Peyer's patch (tissue), 4 donors: ENCODE data around the gene TBC1D25. TPM values are rescaled to one million over a fixed set of nuclear protein-coding genes. Genes with fewer than 3 reads are reported as not detected.

Experiments
- DNase-seq, 3 donors: peaks; one replicate each; pipeline ENCODE4 v3.0.0-alpha.2; 2017 to 2019
- H3K27ac ChIP-seq, 4 donors: fragments of 200-600 bp; sonication (generic); one replicate each; pipeline ENCODE4 v1.5.1; 2016 to 2019
- H3K27me3 ChIP-seq, 2 donors: fragments of 200-600 bp; sonication (generic); one replicate each; pipeline ENCODE4 v1.5.1; 2019
- H3K36me3 ChIP-seq, 3 donors: fragments of 200-600 bp; sonication (generic); one replicate each; pipeline ENCODE4 v1.5.1; 2016 to 2019
- H3K4me1 ChIP-seq, 4 donors: fragments of 200-600 bp; sonication (generic); one replicate each; pipeline ENCODE4 v1.5.1; 2016 to 2019
- H3K4me3 ChIP-seq, 4 donors: fragments of 200-600 bp; sonication (generic); 1 replicate in 3 of 4; 2 replicates in 1 of 4; pipeline ENCODE4 v1.5.1; 2016 to 2019; ENCODE audit warnings: mild to moderate bottlenecking in 1 of 4
- H3K9me3 ChIP-seq, 4 donors: fragments of 200-600 bp; sonication (generic); one replicate each; pipeline ENCODE4 v1.5.1; 2016 to 2019; ENCODE audit warnings: mild to moderate bottlenecking in 1 of 4
- POLR2A ChIP-seq, 2 donors: fragments of 450-650 bp; IDR thresholded peaks; one replicate each; pipeline ENCODE4 v1.5.1; 2017; ENCODE audit warnings: antibody characterized with exemption in 2 of 2, mild to moderate bottlenecking in 2 of 2, moderate library complexity in 2 of 2
- total RNA-seq, 4 donors: library from RNA; depleted of rRNA; stranded (reverse); fragments of >200 nt; gene quantifications; one replicate each; pipeline ENCODE4 v1.1.0, GENCODE V29; 2016
- TF ChIP-seq, protein P1 (sequence below), 6 experiments: fragments of 450-650 bp in 4 of 6; fragments of 200-600 bp in 2 of 6; sonication (generic) in 1 of 6; IDR thresholded peaks; one replicate each; pipeline ENCODE4 v1.5.1; 2017 to 2019; ENCODE audit warnings: antibody characterized with exemption in 6 of 6, mild to moderate bottlenecking in 3 of 6, moderate library complexity in 1 of 6

TBC1D25 gene
- total RNA-seq, 4 donors from 2014 or later, result 9.3 to 14.9 (median 11.3) TPM

DNA sequence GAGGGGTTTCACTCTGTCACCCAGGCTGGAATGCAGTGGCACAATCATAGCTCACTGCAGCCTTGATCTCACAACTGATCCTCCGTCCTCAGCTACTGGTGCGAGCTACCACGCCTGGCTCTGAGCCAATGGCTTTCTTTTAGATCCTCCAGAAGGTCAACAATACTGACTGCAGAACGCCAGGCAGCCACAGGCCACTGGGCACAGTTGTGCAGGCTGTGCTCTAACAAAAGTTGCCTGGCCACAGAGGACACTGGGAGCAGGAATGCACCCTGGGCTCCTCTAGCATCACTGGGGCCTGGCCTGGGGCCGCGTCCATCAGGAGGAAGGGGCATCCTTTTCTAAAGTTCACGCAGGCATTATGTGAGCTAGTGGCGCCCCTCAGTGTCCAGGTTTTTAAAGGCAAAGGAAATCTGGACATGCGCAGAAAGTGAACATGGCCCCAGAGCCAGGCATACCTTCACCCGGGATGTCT lies 45.6 kb upstream of the TBC1D25 start:
- Histone ChIP-seq H3K27ac (no peak overlapping the region), H3K27me3 (no peaks in the 10 kb centered on the region), H3K4me3 (no peak overlapping the region), H3K4me1 (no peaks in the 10 kb centered on the region), H3K9me3 (no peaks in the 10 kb centered on the region), H3K36me3 (no peaks in the 10 kb centered on the region)
- DNase-seq, result no peak
- TF ChIP-seq POLR2A (IDR thresholded peaks at IDR 0.05), result no peak
- TF ChIP-seq, protein P1, sequence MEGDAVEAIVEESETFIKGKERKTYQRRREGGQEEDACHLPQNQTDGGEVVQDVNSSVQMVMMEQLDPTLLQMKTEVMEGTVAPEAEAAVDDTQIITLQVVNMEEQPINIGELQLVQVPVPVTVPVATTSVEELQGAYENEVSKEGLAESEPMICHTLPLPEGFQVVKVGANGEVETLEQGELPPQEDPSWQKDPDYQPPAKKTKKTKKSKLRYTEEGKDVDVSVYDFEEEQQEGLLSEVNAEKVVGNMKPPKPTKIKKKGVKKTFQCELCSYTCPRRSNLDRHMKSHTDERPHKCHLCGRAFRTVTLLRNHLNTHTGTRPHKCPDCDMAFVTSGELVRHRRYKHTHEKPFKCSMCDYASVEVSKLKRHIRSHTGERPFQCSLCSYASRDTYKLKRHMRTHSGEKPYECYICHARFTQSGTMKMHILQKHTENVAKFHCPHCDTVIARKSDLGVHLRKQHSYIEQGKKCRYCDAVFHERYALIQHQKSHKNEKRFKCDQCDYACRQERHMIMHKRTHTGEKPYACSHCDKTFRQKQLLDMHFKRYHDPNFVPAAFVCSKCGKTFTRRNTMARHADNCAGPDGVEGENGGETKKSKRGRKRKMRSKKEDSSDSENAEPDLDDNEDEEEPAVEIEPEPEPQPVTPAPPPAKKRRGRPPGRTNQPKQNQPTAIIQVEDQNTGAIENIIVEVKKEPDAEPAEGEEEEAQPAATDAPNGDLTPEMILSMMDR (IDR thresholded peaks at IDR 0.05), result peak in 3 of 6 experiments; percentile 6 to 20 (median 16)

DNA sequence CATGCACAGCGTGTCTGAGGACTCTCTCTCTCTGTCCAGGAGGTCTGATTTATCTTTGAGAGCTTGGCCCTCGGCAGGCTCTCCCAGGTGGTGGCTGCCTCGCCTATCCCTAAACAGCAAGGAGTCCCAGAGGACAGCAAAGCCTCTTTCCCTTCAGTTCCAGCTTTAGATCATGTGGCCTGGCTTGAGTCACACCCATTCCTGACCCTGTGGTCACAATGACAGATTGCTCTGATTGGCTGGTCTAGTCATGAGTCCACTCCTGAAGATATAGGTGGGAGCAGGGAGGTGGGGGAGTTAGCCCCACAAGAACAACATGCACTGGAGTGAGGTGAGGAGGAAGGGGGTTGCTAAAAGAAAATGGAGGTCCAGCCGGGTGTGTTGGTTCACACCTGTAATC lies 42.9 kb upstream of the TBC1D25 start:
- no peaks in the 10 kb centered on the region for H3K9me3 ChIP-seq
- no peak overlapping the region for H3K27ac ChIP-seq
- H3K4me1 ChIP-seq, result no peaks in the 10 kb centered on the region
- TF ChIP-seq POLR2A (IDR thresholded peaks at IDR 0.05), result no peak
- TF ChIP-seq, protein P1 (IDR thresholded peaks at IDR 0.05), result no peak
- H3K36me3 ChIP-seq, result no peaks in the 10 kb centered on the region
- H3K4me3 ChIP-seq, result no peak overlapping the region
- no peak for DNase-seq
- H3K27me3 ChIP-seq, result no peaks in the 10 kb centered on the region

DNA sequence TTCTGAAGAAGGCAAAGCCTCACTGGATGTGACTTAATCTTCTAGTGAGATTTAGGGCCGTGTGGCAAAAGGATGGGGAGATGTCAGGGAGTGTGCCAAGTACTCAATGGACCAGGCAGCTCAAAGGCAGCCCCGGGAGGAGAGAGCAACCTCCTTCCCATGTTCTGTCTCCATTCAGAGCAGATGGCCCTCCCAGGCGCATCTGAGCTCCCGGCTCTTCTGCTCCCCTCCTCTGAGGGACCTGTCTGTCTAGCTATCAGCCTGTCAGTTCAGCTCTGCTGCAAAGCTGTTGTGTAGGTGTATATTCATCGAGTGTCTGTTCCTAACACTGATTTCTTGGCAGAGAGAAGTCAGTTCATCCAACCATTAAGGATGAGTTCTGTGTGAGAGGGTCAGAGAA lies 41.6 kb upstream of the TBC1D25 start:
- no peak overlapping the region for H3K27ac ChIP-seq
- no peaks in the 10 kb centered on the region for H3K36me3 ChIP-seq
- H3K4me1 ChIP-seq, result no peaks in the 10 kb centered on the region
- no peaks in the 10 kb centered on the region for H3K27me3 ChIP-seq
- no peak overlapping the region for H3K4me3 ChIP-seq
- no peak for DNase-seq
- TF ChIP-seq, protein P1 (IDR thresholded peaks at IDR 0.05), result no peak
- no peak for TF ChIP-seq POLR2A (IDR thresholded peaks at IDR 0.05)
- H3K9me3 ChIP-seq, result no peaks in the 10 kb centered on the region

DNA sequence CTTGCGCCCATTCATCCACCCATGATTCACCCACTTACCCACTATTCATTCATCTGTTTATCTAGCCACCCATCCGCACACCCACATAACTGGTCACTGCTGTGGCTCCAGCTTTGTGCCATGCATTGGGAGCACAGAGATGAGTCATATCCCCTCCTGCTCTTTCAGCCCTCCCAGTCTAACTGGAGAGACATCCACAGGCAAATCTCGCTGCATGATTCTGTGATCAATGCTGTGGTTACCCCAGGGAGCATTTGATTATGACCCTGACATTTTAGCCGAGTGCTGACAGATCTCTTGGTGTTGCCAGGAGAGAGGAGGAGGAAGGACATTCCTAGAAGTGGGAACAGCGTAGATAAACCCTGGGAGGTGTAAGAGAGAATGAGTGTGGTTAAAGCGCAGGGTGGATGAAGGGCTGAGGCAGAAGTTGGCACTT lies 41.1 kb upstream of the TBC1D25 start:
- no peak for TF ChIP-seq POLR2A (IDR thresholded peaks at IDR 0.05)
- TF ChIP-seq, protein P1 (IDR thresholded peaks at IDR 0.05), result no peak
- Histone ChIP-seq H3K4me3 (no peak overlapping the region), H3K27me3 (no peaks in the 10 kb centered on the region), H3K36me3 (no peaks in the 10 kb centered on the region), H3K27ac (no peak overlapping the region), H3K4me1 (no peaks in the 10 kb centered on the region), H3K9me3 (no peaks in the 10 kb centered on the region)
- no peak for DNase-seq

DNA sequence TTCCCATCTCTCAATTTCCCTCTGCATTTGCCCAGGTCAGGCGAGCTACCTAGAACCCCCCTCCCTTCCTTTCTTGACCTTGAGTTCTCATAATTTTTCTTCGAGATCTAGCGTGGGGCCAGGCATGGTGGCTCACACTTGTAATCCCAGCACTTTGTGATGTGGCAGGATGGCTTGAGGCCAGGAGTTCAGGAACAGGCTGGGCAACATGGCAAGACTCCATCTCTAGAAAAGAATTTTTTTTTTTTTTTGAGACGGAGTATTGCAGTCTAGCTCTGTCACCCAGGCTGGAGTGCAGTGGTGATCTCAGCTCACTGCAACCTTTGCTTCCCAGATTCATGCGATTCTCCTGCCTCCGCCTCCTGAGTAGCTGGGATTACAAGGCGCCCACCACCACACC lies 35.3 kb upstream of the TBC1D25 start:
- H3K4me3 ChIP-seq, result no peak overlapping the region
- H3K27ac ChIP-seq, result no peak overlapping the region
- no peak for DNase-seq

More for the DNA sequence above, 35.3 kb upstream of the TBC1D25 start:
- no peak for TF ChIP-seq POLR2A (IDR thresholded peaks at IDR 0.05)
- TF ChIP-seq, protein P1 (IDR thresholded peaks at IDR 0.05), result no peak
- H3K36me3 ChIP-seq, result no peaks in the 10 kb centered on the region
- H3K9me3 ChIP-seq, result no peaks in the 10 kb centered on the region
- H3K27me3 ChIP-seq, result no peaks in the 10 kb centered on the region
- no peaks in the 10 kb centered on the region for H3K4me1 ChIP-seq
